22Rv1 (cell line): ENCODE measurements around the gene SLC38A10.

Experiments
- H3K27ac ChIP-seq: fragments of 450-650 bp; 2 replicates; pipeline ENCODE4 v1.5.1; 2017
- ZFX ChIP-seq: fragments of 450-650 bp; IDR thresholded peaks from 2 replicates; pipeline ENCODE4 v1.6.1; 2017; ENCODE audit warnings: antibody characterized with exemption, borderline replicate concordance
- TF ChIP-seq, protein P1 (sequence below): fragments of 450-650 bp; IDR thresholded peaks from 2 replicates; pipeline ENCODE4 v1.5.1; 2017; ENCODE audit warnings: mild to moderate bottlenecking

Gene SLC38A10

GRCh38 chr17:81245665-81246342, 49.3 kb downstream of the SLC38A10 start:
- peak overlapping the region; percentile 37 for H3K27ac ChIP-seq
- TF ChIP-seq, protein P1, sequence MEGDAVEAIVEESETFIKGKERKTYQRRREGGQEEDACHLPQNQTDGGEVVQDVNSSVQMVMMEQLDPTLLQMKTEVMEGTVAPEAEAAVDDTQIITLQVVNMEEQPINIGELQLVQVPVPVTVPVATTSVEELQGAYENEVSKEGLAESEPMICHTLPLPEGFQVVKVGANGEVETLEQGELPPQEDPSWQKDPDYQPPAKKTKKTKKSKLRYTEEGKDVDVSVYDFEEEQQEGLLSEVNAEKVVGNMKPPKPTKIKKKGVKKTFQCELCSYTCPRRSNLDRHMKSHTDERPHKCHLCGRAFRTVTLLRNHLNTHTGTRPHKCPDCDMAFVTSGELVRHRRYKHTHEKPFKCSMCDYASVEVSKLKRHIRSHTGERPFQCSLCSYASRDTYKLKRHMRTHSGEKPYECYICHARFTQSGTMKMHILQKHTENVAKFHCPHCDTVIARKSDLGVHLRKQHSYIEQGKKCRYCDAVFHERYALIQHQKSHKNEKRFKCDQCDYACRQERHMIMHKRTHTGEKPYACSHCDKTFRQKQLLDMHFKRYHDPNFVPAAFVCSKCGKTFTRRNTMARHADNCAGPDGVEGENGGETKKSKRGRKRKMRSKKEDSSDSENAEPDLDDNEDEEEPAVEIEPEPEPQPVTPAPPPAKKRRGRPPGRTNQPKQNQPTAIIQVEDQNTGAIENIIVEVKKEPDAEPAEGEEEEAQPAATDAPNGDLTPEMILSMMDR: no peak
- TF ChIP-seq ZFX: no peak

- H3K27ac ChIP-seq: peak overlapping the region; percentile 37
- TF ChIP-seq ZFX: no peak
- TF ChIP-seq, protein P1: no peak
Observed at GRCh38 chr17:81245024-81245664, 50.0 kb downstream of the SLC38A10 start.

- peak overlapping the region; percentile 37 for H3K27ac ChIP-seq
- TF ChIP-seq, protein P1: no peak
- no peak for TF ChIP-seq ZFX
Observed at GRCh38 chr17:81244358-81245023, 50.6 kb downstream of the SLC38A10 start.

GRCh38 chr17:81243333-81243664, 51.8 kb downstream of the SLC38A10 start:
- peak overlapping the region; percentile 18; the same call in 1 of the 2 replicates for H3K27ac ChIP-seq
- TF ChIP-seq, protein P1: no peak

DNA sequence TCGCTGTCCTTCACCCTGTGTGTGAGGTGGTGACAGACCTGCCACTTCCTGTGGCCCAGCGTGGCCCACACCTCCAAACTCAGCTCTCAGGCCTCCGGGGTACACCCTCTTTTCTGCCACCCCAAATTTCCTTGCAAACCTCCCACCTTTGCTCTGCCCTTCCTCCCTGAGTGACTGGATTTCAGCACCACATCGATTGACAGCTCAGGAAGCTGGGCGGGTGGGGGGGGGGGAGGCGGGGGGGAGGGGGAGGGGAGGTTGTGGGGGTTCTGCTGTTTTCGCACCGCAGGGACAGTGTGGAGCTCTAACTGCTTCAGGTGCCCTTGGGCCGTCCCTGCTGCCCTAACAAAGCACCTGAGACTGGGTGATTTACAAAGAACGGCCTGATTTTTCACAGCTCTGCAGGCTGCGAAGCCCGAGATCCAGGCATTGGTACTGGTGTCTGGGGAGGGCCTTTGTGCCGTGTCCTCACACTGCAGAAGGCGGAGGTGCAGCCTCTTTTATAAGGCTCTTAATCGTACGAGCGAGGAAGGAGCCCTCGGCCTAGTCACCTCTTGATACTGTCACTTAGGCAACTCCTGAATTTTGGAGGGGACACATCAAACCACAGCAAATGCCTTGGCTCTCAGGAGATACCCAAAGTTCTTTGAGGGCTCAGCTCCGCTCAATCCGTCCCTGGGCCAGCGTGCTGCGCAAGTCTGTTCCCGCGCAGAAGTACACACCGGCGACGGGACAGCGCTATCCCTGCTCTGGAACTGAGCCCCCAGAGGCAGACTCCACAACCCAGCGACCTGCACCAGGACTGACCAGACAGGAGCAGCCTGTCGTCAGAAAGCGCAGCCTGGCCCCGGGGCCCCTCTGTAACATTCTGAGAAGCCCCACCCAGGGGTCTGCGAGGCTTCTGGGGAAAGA, 52.4 kb downstream of the SLC38A10 start:
- TF ChIP-seq ZFX: no peak
- TF ChIP-seq, protein P1: no peak

DNA sequence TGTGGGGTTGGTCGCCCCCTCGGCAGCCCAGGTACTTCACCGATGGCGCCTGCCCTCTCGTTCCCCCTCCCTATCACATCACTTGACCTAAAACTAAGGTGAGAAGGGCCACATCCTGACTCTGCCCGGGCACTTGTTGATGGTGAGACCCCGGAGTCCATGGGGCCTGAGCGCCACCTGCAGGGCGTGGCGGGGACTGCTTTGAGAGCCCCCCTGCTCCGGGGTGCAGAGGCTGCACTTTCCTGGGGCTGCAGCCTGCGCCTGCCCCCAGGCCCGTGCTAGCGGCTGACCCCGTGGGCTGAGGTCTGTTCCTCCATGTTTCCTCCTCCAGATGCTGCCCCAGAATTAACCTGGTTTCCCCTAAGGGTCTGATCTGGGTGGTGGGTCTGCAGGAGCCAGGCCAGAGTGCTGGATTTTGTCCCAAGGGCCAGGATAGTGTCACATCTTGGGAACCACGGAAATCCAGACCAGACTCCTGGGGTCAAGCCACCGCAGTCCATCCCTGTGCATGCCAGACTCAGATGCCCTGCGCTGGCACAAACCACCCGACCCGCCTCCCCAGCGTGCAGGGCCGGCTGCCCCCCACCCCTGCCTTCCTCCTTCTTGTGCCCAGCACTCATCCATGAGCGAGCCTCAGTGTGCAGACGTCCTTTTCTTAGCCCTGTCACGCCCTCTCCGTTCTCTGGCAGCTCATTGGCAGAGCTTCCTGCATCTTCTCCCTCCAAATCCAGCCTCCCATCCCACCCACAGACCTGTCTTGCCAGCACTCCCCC, 53.3 kb downstream of the SLC38A10 start:
- TF ChIP-seq, protein P1: peak; percentile 86
- no peak for TF ChIP-seq ZFX
- peak overlapping the region; percentile 13 for H3K27ac ChIP-seq

More for the DNA sequence above, 52.4 kb downstream of the SLC38A10 start:
- H3K27ac ChIP-seq: peak overlapping the region; percentile 18; the same call in 1 of the 2 replicates
